ENCODE measurements around the gene BAIAP2L2. TPM values are rescaled to one million over a fixed set of nuclear protein-coding genes. Genes with fewer than 3 reads are reported as not detected.
"Not testable (repeated sequence)": the region's sequence is repeated elsewhere in the genome, so short reads cannot be mapped to it uniquely, and the experiment has no call there.

The BAIAP2L2 gene
- total and polyA plus RNA-seq, 2 donors (not counting 1 experiment from before 2014, with no cell fraction given): 0.96 to 1.2 TPM

- H3K4me3 ChIP-seq (ENCODE audit: control extremely low read depth in 1 of 5, extremely low read depth in 1 of 5, insufficient read depth in 1 of 5, low read depth in 2 of 5, low read length in 4 of 5): no peak overlapping the region
- H4K20me1 ChIP-seq (ENCODE audit: control insufficient read depth, insufficient read depth, low read length, poor library complexity, severe bottlenecking): no peaks in the 10 kb centered on the region
- POLR2A ChIA-PET: no interaction called here
- H3K9me3 Mint-ChIP-seq (ENCODE audit: insufficient read depth): no peaks in the 10 kb centered on the region
- peaks cover 17 to 18% of the 10 kb centered on the region in 2 donors for H3K4me1 ChIP-seq (ENCODE audit: control insufficient read depth in 2 of 2, insufficient read depth in 2 of 2, low read length in 2 of 2)
- no peak overlapping the region for H3K9ac ChIP-seq (ENCODE audit: low read length)
- no peak overlapping the region for H3K4me2 ChIP-seq (replicated peaks; ENCODE audit: low read depth, low read length, poor library complexity, severe bottlenecking)
- no peak overlapping the region for H3K27ac ChIP-seq (ENCODE audit: low read length in 2 of 2)
- DNase-seq: no peak
- TF ChIP-seq, protein P1, sequence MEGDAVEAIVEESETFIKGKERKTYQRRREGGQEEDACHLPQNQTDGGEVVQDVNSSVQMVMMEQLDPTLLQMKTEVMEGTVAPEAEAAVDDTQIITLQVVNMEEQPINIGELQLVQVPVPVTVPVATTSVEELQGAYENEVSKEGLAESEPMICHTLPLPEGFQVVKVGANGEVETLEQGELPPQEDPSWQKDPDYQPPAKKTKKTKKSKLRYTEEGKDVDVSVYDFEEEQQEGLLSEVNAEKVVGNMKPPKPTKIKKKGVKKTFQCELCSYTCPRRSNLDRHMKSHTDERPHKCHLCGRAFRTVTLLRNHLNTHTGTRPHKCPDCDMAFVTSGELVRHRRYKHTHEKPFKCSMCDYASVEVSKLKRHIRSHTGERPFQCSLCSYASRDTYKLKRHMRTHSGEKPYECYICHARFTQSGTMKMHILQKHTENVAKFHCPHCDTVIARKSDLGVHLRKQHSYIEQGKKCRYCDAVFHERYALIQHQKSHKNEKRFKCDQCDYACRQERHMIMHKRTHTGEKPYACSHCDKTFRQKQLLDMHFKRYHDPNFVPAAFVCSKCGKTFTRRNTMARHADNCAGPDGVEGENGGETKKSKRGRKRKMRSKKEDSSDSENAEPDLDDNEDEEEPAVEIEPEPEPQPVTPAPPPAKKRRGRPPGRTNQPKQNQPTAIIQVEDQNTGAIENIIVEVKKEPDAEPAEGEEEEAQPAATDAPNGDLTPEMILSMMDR (IDR thresholded peaks at IDR 0.05): no peak
- TF ChIP-seq EZH2 (IDR thresholded peaks at IDR 0.05; ENCODE audit: borderline replicate concordance, insufficient read depth, low read depth, low read length, poor library complexity, severe bottlenecking): no peak
- H3K9me3 ChIP-seq (ENCODE audit: control extremely low read depth in 1 of 3, control insufficient read depth in 2 of 3, insufficient read depth in 1 of 3, low read length in 2 of 3): no peaks in the 10 kb centered on the region
- H3K27ac Mint-ChIP-seq: no peak overlapping the region
- H3K4me3 Mint-ChIP-seq: peak overlapping the region; percentile 33
- no peaks in the 10 kb centered on the region for H3K79me2 ChIP-seq (ENCODE audit: control insufficient read depth, insufficient read depth, low read length)
- H3K27me3 ChIP-seq (replicated peaks in 1 of 4; ENCODE audit: control extremely low read depth in 1 of 4, control insufficient read depth in 3 of 4, insufficient read depth in 4 of 4, low read length in 3 of 4): peaks cover 0 to 37% (median 18%) of the 10 kb centered on the region in 4 experiments
- H3K4me1 Mint-ChIP-seq: peaks cover 5% of the 10 kb centered on the region
- no peak for ATAC-seq (ENCODE audit: low read depth)
- H2AFZ ChIP-seq (ENCODE audit: insufficient read depth, low read depth, low read length, poor library complexity, severe bottlenecking): no peak overlapping the region
- 88% methylated on average over 6 of the region's 7 CpGs for WGBS (ENCODE audit: insufficient coverage)
- peaks cover 16% of the 10 kb centered on the region for H3K27me3 Mint-ChIP-seq
- intact Hi-C loops (cut with micrococcal nuclease): no loop called here
- CTCF ChIA-PET: no interaction called here
- peaks cover 0 to 2% of the 10 kb centered on the region in 2 experiments for H3K36me3 ChIP-seq (replicated peaks in 1 of 2; ENCODE audit: control extremely low read depth in 1 of 2, control insufficient read depth in 1 of 2, extremely low read depth in 1 of 2, insufficient read depth in 2 of 2, low read length in 1 of 2)
These were observed 30.7 kb downstream of the BAIAP2L2 start for GRCh38 chr22:38079804-38080203.

GRCh38 chr22:38079208-38079607 is 31.3 kb downstream of the BAIAP2L2 start:
- H3K9me3 Mint-ChIP-seq (ENCODE audit: insufficient read depth); H3K9me3 ChIP-seq (ENCODE audit: control extremely low read depth in 1 of 3, control insufficient read depth in 2 of 3, insufficient read depth in 1 of 3, low read length in 2 of 3); H3K9ac ChIP-seq (ENCODE audit: low read length); CTCF ChIA-PET; H4K20me1 ChIP-seq (ENCODE audit: control insufficient read depth, insufficient read depth, low read length, poor library complexity, severe bottlenecking); H3K27ac Mint-ChIP-seq; H3K4me2 ChIP-seq (replicated peaks; ENCODE audit: low read depth, low read length, poor library complexity, severe bottlenecking); DNase-seq; H3K36me3 ChIP-seq (replicated peaks in 1 of 2; ENCODE audit: control extremely low read depth in 1 of 2, control insufficient read depth in 1 of 2, extremely low read depth in 1 of 2, insufficient read depth in 2 of 2, low read length in 1 of 2); ATAC-seq (ENCODE audit: low read depth); POLR2A ChIA-PET; intact Hi-C loops (cut with micrococcal nuclease); H3K4me1 Mint-ChIP-seq; H2AFZ ChIP-seq (ENCODE audit: insufficient read depth, low read depth, low read length, poor library complexity, severe bottlenecking); H3K27ac ChIP-seq (ENCODE audit: low read length in 2 of 2); H3K79me2 ChIP-seq (ENCODE audit: control insufficient read depth, insufficient read depth, low read length); H3K4me3 ChIP-seq (ENCODE audit: control extremely low read depth in 1 of 5, extremely low read depth in 1 of 5, insufficient read depth in 1 of 5, low read depth in 2 of 5, low read length in 4 of 5): not testable (repeated sequence)
- H3K27me3 ChIP-seq (replicated peaks in 1 of 4; ENCODE audit: control extremely low read depth in 1 of 4, control insufficient read depth in 3 of 4, insufficient read depth in 4 of 4, low read length in 3 of 4): peaks cover 0 to 37% (median 18%) of the 10 kb centered on the region in 4 experiments
- Mint-ChIP-seq H3K27me3 (peaks cover 16% of the 10 kb centered on the region), H3K4me3 (peak overlapping the region; percentile 33)
- peaks cover 17 to 18% of the 10 kb centered on the region in 2 donors for H3K4me1 ChIP-seq (ENCODE audit: control insufficient read depth in 2 of 2, insufficient read depth in 2 of 2, low read length in 2 of 2)
- WGBS (ENCODE audit: insufficient coverage): 95% methylated on average over 2 of the region's 2 CpGs

Data from B cell (primary cell).